Uterus (tissue), 2 donors: ENCODE data around the gene LHFPL6.

Experiments
- CTCF ChIP-seq, 4 experiments: fragments of 200-600 bp in 2 of 4; fragments of 450-650 bp in 2 of 4; sonication (generic) in 2 of 4; IDR thresholded peaks; one replicate each; pipeline ENCODE4 v1.5.1; 2016 to 2019; ENCODE audit warnings: antibody characterized with exemption in 4 of 4, mild to moderate bottlenecking in 2 of 4, moderate library complexity in 1 of 4
- POLR2A ChIP-seq, 2 donors: fragments of 450-650 bp; IDR thresholded peaks; one replicate each; pipeline ENCODE4 v1.6.1; 2016; ENCODE audit warnings: antibody characterized with exemption in 2 of 2, mild to moderate bottlenecking in 1 of 2, moderate library complexity in 1 of 2

- TF ChIP-seq CTCF (IDR thresholded peaks at IDR 0.05) (no peak), POLR2A (IDR thresholded peaks at IDR 0.05) (no peak)
Measured at GRCh38 chr13:39538816-39539790, 63.9 kb downstream of the LHFPL6 start.
